NB4 (cell line): ENCODE measurements around the gene GNPTAB.
A peak's percentile ranks its signal among the peaks of the same experiment; 100 is the strongest.
"Not testable (repeated sequence)": the region's sequence is repeated elsewhere in the genome, so short reads cannot be mapped to it uniquely, and the experiment has no call there.

Source experiments
- DNase-seq: peaks from one replicate; pipeline ENCODE4 v3.0.0; 2010; ENCODE audit warnings: low read depth
- H3K4me3 ChIP-seq: one replicate; pipeline ENCODE4 v1.5.1; 2011; ENCODE audit warnings: mild to moderate bottlenecking, low read depth, low read length, moderate library complexity
- MYC ChIP-seq: IDR thresholded peaks from 2 replicates; pipeline ENCODE4 v1.6.1; 2011; ENCODE audit warnings: low read depth, low read length
- POLR2A ChIP-seq: IDR thresholded peaks from 2 replicates; pipeline ENCODE4 v1.6.1; 2011; ENCODE audit warnings: mild to moderate bottlenecking; ENCODE audit not compliant: insufficient read length; ENCODE audit errors: extremely low read depth
- TF ChIP-seq, protein P1 (sequence below): IDR thresholded peaks from one replicate; pipeline ENCODE4 v1.5.1; 2012; ENCODE audit warnings: low read depth, low read length
- TF ChIP-seq, protein P2 (sequence below): IDR thresholded peaks from 2 replicates; pipeline ENCODE4 v1.6.1; 2011; ENCODE audit warnings: low read depth, low read length

The GNPTAB gene

DNA sequence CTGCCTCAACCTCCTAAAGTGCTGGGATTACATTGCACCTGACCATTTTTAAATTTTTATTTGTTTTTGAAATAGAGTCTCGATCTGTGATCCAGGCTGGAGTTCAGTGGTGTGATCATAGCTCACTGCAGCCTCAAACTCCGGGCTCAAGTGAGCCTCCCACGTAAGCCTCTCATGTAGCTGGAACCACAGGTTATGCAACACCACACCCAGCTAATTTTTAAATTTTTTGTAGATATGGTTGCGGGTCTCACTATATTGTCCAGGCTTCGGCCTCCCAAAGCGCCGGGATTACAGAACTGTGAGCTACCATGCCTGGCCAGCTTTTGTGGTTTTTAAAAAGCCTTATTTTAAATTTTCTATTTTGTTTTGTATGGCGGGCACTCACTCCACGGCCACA, 44.4 kb upstream of the GNPTAB start:
- peak; percentile 52 for DNase-seq
- no peak overlapping the region for H3K4me3 ChIP-seq
- TF ChIP-seq, protein P1, sequence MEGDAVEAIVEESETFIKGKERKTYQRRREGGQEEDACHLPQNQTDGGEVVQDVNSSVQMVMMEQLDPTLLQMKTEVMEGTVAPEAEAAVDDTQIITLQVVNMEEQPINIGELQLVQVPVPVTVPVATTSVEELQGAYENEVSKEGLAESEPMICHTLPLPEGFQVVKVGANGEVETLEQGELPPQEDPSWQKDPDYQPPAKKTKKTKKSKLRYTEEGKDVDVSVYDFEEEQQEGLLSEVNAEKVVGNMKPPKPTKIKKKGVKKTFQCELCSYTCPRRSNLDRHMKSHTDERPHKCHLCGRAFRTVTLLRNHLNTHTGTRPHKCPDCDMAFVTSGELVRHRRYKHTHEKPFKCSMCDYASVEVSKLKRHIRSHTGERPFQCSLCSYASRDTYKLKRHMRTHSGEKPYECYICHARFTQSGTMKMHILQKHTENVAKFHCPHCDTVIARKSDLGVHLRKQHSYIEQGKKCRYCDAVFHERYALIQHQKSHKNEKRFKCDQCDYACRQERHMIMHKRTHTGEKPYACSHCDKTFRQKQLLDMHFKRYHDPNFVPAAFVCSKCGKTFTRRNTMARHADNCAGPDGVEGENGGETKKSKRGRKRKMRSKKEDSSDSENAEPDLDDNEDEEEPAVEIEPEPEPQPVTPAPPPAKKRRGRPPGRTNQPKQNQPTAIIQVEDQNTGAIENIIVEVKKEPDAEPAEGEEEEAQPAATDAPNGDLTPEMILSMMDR = no peak
- TF ChIP-seq, protein P2, sequence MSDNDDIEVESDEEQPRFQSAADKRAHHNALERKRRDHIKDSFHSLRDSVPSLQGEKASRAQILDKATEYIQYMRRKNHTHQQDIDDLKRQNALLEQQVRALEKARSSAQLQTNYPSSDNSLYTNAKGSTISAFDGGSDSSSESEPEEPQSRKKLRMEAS = no peak
- TF ChIP-seq MYC (no peak), POLR2A (no peak)

DNA sequence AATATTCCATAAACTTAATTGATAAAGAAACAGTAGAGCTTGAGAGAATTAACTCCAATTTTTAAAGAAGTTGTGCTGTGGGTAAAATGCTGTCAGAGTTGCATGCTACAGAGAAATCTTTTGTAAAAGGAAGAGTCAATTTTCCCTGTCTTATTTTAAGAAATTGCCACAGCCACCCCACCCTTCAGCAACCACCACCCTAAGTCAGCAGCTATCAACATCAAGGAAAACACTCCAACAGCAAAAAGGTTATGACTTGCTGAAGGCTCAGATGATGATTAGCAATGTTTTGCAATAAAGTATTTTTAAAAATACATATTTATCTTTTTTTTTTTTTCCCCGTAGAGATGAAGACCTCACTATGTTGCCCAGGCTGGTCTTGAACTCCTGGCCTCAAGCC, 40.2 kb upstream of the GNPTAB start:
- H3K4me3 ChIP-seq = no peak overlapping the region
- TF ChIP-seq POLR2A (no peak), MYC (no peak)
- TF ChIP-seq, protein P2 = no peak
- TF ChIP-seq, protein P1 = no peak

DNA sequence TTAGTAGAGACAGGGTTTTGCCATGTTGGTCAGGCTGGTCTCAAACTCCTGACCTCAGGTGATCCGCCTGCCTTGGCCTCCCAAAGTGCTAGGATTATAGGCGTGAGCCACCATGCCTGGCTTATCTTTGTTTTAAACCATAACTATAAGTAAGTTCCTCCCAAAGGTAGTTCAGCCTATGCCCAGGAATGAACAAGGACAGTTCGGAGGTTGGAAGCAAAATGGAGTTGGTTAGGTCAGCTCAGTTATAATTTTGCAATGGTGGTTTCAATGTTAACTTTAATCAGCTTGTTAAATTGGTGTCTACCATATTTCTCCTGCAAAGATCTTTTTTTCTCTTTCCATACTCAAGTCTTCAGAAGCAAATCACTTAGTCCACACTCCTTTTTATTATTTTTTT, 36.9 kb upstream of the GNPTAB start:
- H3K4me3 ChIP-seq, DNase-seq: not testable (repeated sequence)

More for the DNA sequence above, 40.2 kb upstream of the GNPTAB start:
- DNase-seq = no peak

DNA sequence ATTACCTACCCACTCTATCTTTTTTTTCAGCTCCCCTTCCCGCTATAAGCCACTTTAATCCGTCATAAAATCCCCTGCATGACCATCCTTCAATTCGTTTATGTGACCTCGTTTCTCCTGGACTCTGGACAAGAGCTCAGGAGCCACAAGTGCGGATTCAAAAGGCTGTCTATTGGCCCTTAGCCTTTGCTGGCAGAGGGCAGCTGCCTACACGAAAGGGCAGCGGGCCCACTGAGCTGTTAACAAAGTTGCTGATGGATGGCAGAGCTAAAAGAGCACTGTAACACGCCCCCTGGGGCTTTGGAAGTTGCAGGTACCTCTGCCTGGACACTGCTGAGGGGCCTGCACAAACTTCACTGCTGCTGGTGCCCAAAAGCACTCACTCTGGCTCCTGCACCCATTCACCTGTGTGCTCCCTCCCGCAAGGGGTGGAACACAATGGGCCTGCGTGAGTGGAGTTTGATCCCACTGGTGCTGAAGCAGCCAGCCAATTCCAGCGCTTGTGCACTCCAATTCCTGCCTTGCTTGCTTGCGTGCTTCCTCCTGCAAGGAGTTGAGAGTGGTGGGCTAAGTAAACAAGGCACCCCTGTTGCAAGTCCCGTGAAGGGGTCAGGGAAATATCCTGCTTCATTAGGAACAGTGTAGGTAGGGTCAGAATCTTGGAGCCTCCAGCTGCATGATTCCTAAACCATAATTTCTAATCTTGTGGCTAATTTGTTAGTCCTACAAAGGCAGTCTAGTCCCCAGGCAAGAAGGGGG, 36.0 kb upstream of the GNPTAB start:
- no peak overlapping the region for H3K4me3 ChIP-seq
- TF ChIP-seq POLR2A = no peak
- TF ChIP-seq, protein P2 = no peak
- no peak for TF ChIP-seq MYC
- TF ChIP-seq, protein P1 = no peak

DNA sequence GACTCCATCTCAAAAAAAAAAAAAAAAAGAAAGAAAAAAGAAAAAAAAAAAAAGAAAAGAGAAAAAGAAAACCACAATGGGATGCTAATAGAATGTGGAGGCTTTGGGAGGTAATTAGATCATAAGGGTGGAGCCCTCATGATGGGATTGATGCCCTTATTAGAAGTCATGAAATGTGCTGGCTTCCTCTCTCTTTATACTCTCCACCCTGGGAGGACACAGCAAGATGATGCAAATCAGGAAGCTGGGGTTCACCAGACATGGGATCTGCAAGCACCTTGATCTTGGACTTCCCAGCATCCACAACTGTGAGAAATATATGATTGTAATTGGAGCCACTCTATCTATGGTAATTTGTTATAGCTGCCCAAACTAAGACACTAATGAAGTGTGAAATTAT, 33.2 kb upstream of the GNPTAB start:
- no peak overlapping the region for H3K4me3 ChIP-seq
- no peak for DNase-seq
- TF ChIP-seq, protein P1 = no peak
- no peak for TF ChIP-seq POLR2A
- TF ChIP-seq MYC = no peak
- TF ChIP-seq, protein P2 = no peak

More for the DNA sequence above, 36.0 kb upstream of the GNPTAB start:
- no peak for DNase-seq

DNA sequence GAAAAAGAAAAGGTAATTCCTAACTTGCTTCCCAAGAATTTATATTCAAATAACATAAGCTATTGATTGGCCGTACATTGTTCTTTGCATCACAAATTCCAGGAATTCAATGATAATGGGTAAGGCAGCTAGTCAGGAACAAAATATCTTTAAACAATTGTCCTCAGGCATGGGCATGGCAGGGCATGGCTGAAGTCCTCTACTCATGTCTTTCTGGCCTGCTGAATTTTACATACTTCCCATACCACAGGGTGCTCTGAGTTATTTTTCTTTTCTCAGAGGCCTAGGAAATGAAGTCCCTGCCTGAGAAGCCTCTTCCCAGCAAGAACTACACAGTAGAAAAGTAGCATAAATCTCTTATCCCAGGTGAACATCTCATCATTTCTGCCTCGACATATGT, 31.5 kb upstream of the GNPTAB start:
- H3K4me3 ChIP-seq = no peak overlapping the region
- no peak for DNase-seq
- TF ChIP-seq, protein P1 = no peak
- TF ChIP-seq POLR2A = no peak
- TF ChIP-seq MYC = no peak
- TF ChIP-seq, protein P2 = no peak

DNA sequence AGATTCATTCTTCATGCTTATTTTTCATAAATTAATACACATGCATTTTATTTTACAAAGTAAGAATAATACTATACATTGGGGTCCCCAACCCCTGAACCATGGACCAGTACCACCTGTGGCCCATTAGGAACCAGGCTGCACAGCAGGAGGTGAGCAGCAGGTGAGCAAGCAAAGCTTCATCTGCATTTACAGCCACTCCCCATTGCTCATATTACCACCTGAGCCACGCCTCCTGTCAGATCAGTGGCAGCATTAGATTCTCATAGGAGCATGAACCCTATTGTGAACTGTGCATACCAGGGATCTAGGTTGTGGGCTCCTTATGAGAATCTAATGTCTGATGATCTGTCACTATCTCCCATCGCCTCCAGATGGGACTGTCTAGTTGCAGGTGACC, 30.9 kb upstream of the GNPTAB start:
- H3K4me3 ChIP-seq, DNase-seq: not testable (repeated sequence)
